H1 (cell line): Measurements from ENCODE around the gene CACNA1G. TPM values are rescaled to one million over a fixed set of nuclear protein-coding genes. Genes with fewer than 3 reads are reported as not detected.

Experiments
- CTCF ChIA-PET: fragments of 300-600 bp; sonication (Branson Sonifier 250); formaldehyde crosslinking; loops from one replicate; lab custom pipeline; 2021; ENCODE audit not compliant: partially characterized antibody; lab: Charles Lee
- POLR2A ChIA-PET: fragments of 300-600 bp; sonication (Branson Sonifier 250); formaldehyde crosslinking; loops from one replicate; lab custom pipeline; 2021; ENCODE audit warnings: inconsistent platforms; ENCODE audit not compliant: partially characterized antibody; lab: Charles Lee
- DNase-seq, 2 experiments: peaks; one replicate each; pipeline versions ENCODE4 v3.0.0 to v3.0.0-alpha.2; 2010 to 2022; ENCODE audit warnings: low spot score in 2 of 2, low read depth in 1 of 2, mixed read lengths in 1 of 2
- FAIRE-seq: peaks from 2 replicates; lab custom pipeline; 2011; peaks lifted over from hg19 to GRCh38; lab: Jason Lieb, UNC
- H2AFZ ChIP-seq: 2 replicates; pipeline ENCODE4 v1.8.1; 2012; ENCODE audit warnings: low read length, inconsistent platforms
- H2AK5ac ChIP-seq: 2 replicates; pipeline ENCODE4 v1.6.1; 2013; ENCODE audit warnings: low read depth, low read length
- H2BK120ac ChIP-seq: replicated peaks from 2 replicates; pipeline ENCODE3; 2013; ENCODE audit warnings: low read depth, low read length, inconsistent platforms
- H2BK12ac ChIP-seq: 2 replicates; pipeline ENCODE4 v1.6.1; 2013; ENCODE audit warnings: low read depth, low read length
- H2BK15ac ChIP-seq: 2 replicates; pipeline ENCODE4 v1.6.1; 2013; ENCODE audit warnings: low read length
- H2BK20ac ChIP-seq: 2 replicates; pipeline ENCODE4 v1.6.1; 2013; ENCODE audit warnings: low read length
- H2BK5ac ChIP-seq: 2 replicates; pipeline ENCODE4 v1.6.1; 2013; ENCODE audit warnings: low read depth, low read length
- H3K14ac ChIP-seq: 2 replicates; pipeline ENCODE4 v1.6.1; 2013; ENCODE audit warnings: inconsistent platforms; ENCODE audit not compliant: insufficient read length
- H3K18ac ChIP-seq: 2 replicates; pipeline ENCODE4 v1.6.1; 2013; ENCODE audit warnings: low read length; ENCODE audit errors: extremely low read depth
- H3K23ac ChIP-seq: 2 replicates; pipeline ENCODE4 v1.6.1; 2013; ENCODE audit warnings: inconsistent platforms; ENCODE audit not compliant: insufficient read length
- H3K23me2 ChIP-seq: 2 replicates; pipeline ENCODE4 v1.6.1; 2013; ENCODE audit warnings: low read depth, low read length
- H3K27ac ChIP-seq: 2 replicates; pipeline ENCODE4 v1.6.1; 2011; ENCODE audit warnings: low read depth, low read length, inconsistent platforms
- H3K27me3 ChIP-seq, 4 experiments: replicated peaks in 1 of 4; 1 replicate in 1 of 4; 2 replicates in 3 of 4; pipeline versions ENCODE4 v1.6.1 to v1.8.1; 2011 to 2013; ENCODE audit warnings: low read length in 3 of 4, mild to moderate bottlenecking in 3 of 4, inconsistent platforms in 2 of 4, mixed read lengths in 2 of 4, moderate library complexity in 1 of 4; ENCODE audit not compliant: control insufficient read depth in 3 of 4, insufficient read depth in 3 of 4; ENCODE audit errors: extremely low read depth in 1 of 4
- H3K36me3 ChIP-seq, 4 experiments: 2 replicates each; pipeline versions ENCODE4 v1.6.1 to v1.8.1; 2011 to 2013; ENCODE audit warnings: mild to moderate bottlenecking in 4 of 4, low read length in 3 of 4, moderate library complexity in 2 of 4, control low read depth in 1 of 4, inconsistent platforms in 1 of 4; ENCODE audit not compliant: insufficient read depth in 4 of 4, control insufficient read depth in 2 of 4
- H3K4ac ChIP-seq: replicated peaks from 2 replicates; pipeline ENCODE3; 2013; ENCODE audit warnings: low read length, low read depth, mixed read lengths, inconsistent platforms; ENCODE audit not compliant: insufficient read length
- H3K4me1 ChIP-seq, 4 experiments: replicated peaks in 1 of 4; 1 replicate in 1 of 4; 2 replicates in 3 of 4; pipeline versions ENCODE4 v1.6.1 to v1.8.1; 2011 to 2013; ENCODE audit warnings: low read length in 3 of 4, inconsistent platforms in 2 of 4, mixed read lengths in 1 of 4; ENCODE audit not compliant: insufficient read depth in 4 of 4, control insufficient read depth in 3 of 4
- H3K4me2 ChIP-seq, 2 experiments: 2 replicates each; pipeline versions ENCODE4 v1.6.1 to v1.8.1; 2011 to 2013; ENCODE audit warnings: low read depth in 2 of 2, low read length in 2 of 2, control low read depth in 1 of 2, inconsistent platforms in 1 of 2, mild to moderate bottlenecking in 1 of 2; ENCODE audit not compliant: insufficient read depth in 1 of 2
- H3K4me3 ChIP-seq, 4 experiments: fragments of 200-600, 300-600 bp in 1 of 4; sonication (generic), shearing (Covaris generic), sonication (Bioruptor Twin) in 1 of 4; 2 replicates each; pipeline versions ENCODE4 v1.5.1 to v1.8.1; 2011 to 2016; ENCODE audit warnings: low read length in 4 of 4, low read depth in 3 of 4, control low read depth in 2 of 4, inconsistent platforms in 2 of 4, mild to moderate bottlenecking in 2 of 4, mixed read lengths in 1 of 4, moderate library complexity in 1 of 4; ENCODE audit not compliant: insufficient read depth in 2 of 4; ENCODE audit errors: extremely low read depth in 1 of 4
- H3K56ac ChIP-seq: replicated peaks from 2 replicates; pipeline ENCODE3; 2013; ENCODE audit warnings: low read depth, mild to moderate bottlenecking, mixed read lengths, low read length, inconsistent platforms; ENCODE audit not compliant: insufficient read length
- H3K79me1 ChIP-seq: 2 replicates; pipeline ENCODE4 v1.6.1; 2013; ENCODE audit warnings: low read depth, low read length, control low read depth
- H3K79me2 ChIP-seq, 2 experiments: 2 replicates each; pipeline versions ENCODE4 v1.6.1 to v1.8.1; 2012 to 2013; ENCODE audit warnings: low read length in 2 of 2, mild to moderate bottlenecking in 2 of 2, inconsistent platforms in 1 of 2; ENCODE audit not compliant: insufficient read depth in 2 of 2, control insufficient read depth in 1 of 2
- H3K9ac ChIP-seq, 4 experiments: replicated peaks in 1 of 4; 1 replicate in 1 of 4; 2 replicates in 3 of 4; pipeline versions ENCODE4 v1.6.1 to v1.8.1; 2011 to 2013; ENCODE audit warnings: low read depth in 3 of 4, low read length in 3 of 4, control low read depth in 2 of 4, mild to moderate bottlenecking in 2 of 4, moderate library complexity in 2 of 4, inconsistent platforms in 1 of 4; ENCODE audit errors: extremely low read depth in 1 of 4
- H3K9me3 ChIP-seq, 2 experiments: 2 replicates each; pipeline versions ENCODE4 v1.6.1 to v1.8.1; 2012 to 2013; ENCODE audit warnings: mild to moderate bottlenecking in 2 of 2, moderate library complexity in 2 of 2, control low read depth in 1 of 2, inconsistent platforms in 1 of 2, low read depth in 1 of 2, low read length in 1 of 2, mixed read lengths in 1 of 2; ENCODE audit not compliant: insufficient read depth in 2 of 2
- H4K20me1 ChIP-seq, 2 experiments: replicated peaks in 1 of 2; 2 replicates each; pipeline versions ENCODE3 to v1.8.1; 2011 to 2013; ENCODE audit warnings: inconsistent platforms in 2 of 2, low read length in 2 of 2, mild to moderate bottlenecking in 1 of 2; ENCODE audit not compliant: insufficient read depth in 2 of 2, control insufficient read depth in 1 of 2
- H4K5ac ChIP-seq: 2 replicates; pipeline ENCODE4 v1.6.1; 2013; ENCODE audit warnings: low read length, low read depth, mixed read lengths, inconsistent platforms; ENCODE audit not compliant: insufficient read length
- H4K8ac ChIP-seq: 2 replicates; pipeline ENCODE4 v1.8.0; 2013; ENCODE audit warnings: mild to moderate bottlenecking, moderate library complexity, low read length, inconsistent platforms; ENCODE audit not compliant: insufficient read depth; ENCODE audit errors: extremely low read depth
- H4K91ac ChIP-seq: replicated peaks from 2 replicates; pipeline ENCODE3; 2013; ENCODE audit warnings: low read length, mixed read lengths, inconsistent platforms; ENCODE audit not compliant: insufficient read length
- BRCA1 ChIP-seq: IDR thresholded peaks from 2 replicates; pipeline ENCODE4 v1.6.1; 2012; ENCODE audit warnings: low read depth, low read length, improper control_type of control experiment
- CBX5 ChIP-seq: fragments of 300-800, 300-1000 bp; sonication (generic); IDR thresholded peaks from 2 replicates; pipeline ENCODE4 v1.7.1; 2016; ENCODE audit warnings: antibody characterized with exemption, low read length, low read depth
- CREB1 ChIP-seq: IDR thresholded peaks from 2 replicates; pipeline ENCODE4 v1.6.1; 2012; ENCODE audit warnings: inconsistent platforms
- FOSL1 ChIP-seq: IDR thresholded peaks from 2 replicates; pipeline ENCODE4 v1.6.1; 2011; ENCODE audit warnings: mild to moderate bottlenecking, low read depth, low read length, moderate library complexity; ENCODE audit not compliant: insufficient read depth
- HDAC6 ChIP-seq: IDR thresholded peaks from one replicate; pipeline ENCODE4 v1.7.1; 2012; ENCODE audit warnings: low read depth, mild to moderate bottlenecking, inconsistent platforms, low read length, moderate library complexity
- KDM4A ChIP-seq: IDR thresholded peaks from one replicate; pipeline ENCODE4 v1.7.1; 2012; ENCODE audit warnings: low read depth, mild to moderate bottlenecking, moderate library complexity, low read length, inconsistent platforms; ENCODE audit not compliant: severe bottlenecking
- KDM5A ChIP-seq: fragments of 200-600 bp; IDR thresholded peaks from 2 replicates; pipeline ENCODE4 v1.7.1; 2012; ENCODE audit warnings: mild to moderate bottlenecking, low read length, inconsistent platforms, mixed read lengths
- PHF8 ChIP-seq: fragments of 200-600 bp; sonication (generic); conservative IDR thresholded peaks from 2 replicates; pipeline ENCODE4 v1.7.1; 2012; ENCODE audit warnings: low read depth, mild to moderate bottlenecking, inconsistent platforms, low read length, moderate library complexity
- POLR2A ChIP-seq, 2 experiments: IDR thresholded peaks; 1 replicate in 1 of 2; 2 replicates in 1 of 2; pipeline ENCODE4 v1.6.1; 2011; ENCODE audit warnings: low read depth in 2 of 2, low read length in 2 of 2, mild to moderate bottlenecking in 2 of 2; ENCODE audit errors: control extremely low read depth in 1 of 2
- POLR2AphosphoS5 ChIP-seq: IDR thresholded peaks from 2 replicates; pipeline ENCODE4 v1.6.1; 2011; ENCODE audit warnings: low read depth, low read length
- SAP30 ChIP-seq: fragments of 300-600 bp; sonication (generic); IDR thresholded peaks from 2 replicates; pipeline ENCODE4 v1.7.1; 2012; ENCODE audit warnings: low read length, moderate library complexity, mild to moderate bottlenecking, inconsistent platforms; ENCODE audit not compliant: insufficient read depth, insufficient replicate concordance
- SIN3A ChIP-seq, 2 experiments: IDR thresholded peaks in 1 of 2; conservative IDR thresholded peaks in 1 of 2; 2 replicates each; pipeline ENCODE4 v1.6.1; 2011 to 2012; ENCODE audit warnings: low read length in 2 of 2, improper control_type of control experiment in 1 of 2, low read depth in 1 of 2, mild to moderate bottlenecking in 1 of 2
- SIX5 ChIP-seq: IDR thresholded peaks from 2 replicates; pipeline ENCODE4 v1.6.1; 2011; ENCODE audit warnings: mild to moderate bottlenecking, low read depth, low read length
- TBP ChIP-seq: IDR thresholded peaks from 2 replicates; pipeline ENCODE4 v1.6.1; 2011; ENCODE audit warnings: low read depth, low read length, improper control_type of control experiment
- TCF12 ChIP-seq: IDR thresholded peaks from 2 replicates; pipeline ENCODE4 v1.6.1; 2011; ENCODE audit warnings: low read depth, mild to moderate bottlenecking, low read length
- ZNF274 ChIP-seq: IDR thresholded peaks from 2 replicates; pipeline ENCODE4 v1.7.0; 2012; ENCODE audit warnings: low read length, borderline replicate concordance; ENCODE audit errors: extremely low read depth
- WGBS, 2 experiments: shearing (Covaris generic) in 1 of 2; methylation state at CpG; one replicate each; pipeline versions ENCODE4 v1.1.6 to v1.1.7; 2013 to 2015; ENCODE audit warnings: low lambda C conversion rate in 2 of 2, mixed read lengths in 2 of 2, inconsistent platforms in 1 of 2, low coverage in 1 of 2, missing lambda C conversion rate in 1 of 2; ENCODE audit not compliant: insufficient replicate concordance in 2 of 2, insufficient coverage in 1 of 2, insufficient read length in 1 of 2; ENCODE audit errors: extremely low coverage in 1 of 2, missing lambda C conversion rate in 1 of 2; 5-methylcytosine and 5-hydroxymethylcytosine counted together
- polyA plus RNA-seq, 7 experiments: library from polyadenylated mRNA; depleted of rRNA in 3 of 7; stranded (reverse) in 5 of 7; unstranded in 2 of 7; fragments of >200 nt in 5 of 7; fragments of 200-250 nt in 2 of 7; gene quantifications; 1 replicate in 5 of 7; 2 replicates in 1 of 7; 4 replicates in 1 of 7; pipeline versions ENCODE4 v1.2.1 to v1.2.3, GENCODE V29; 2011 to 2013; ENCODE audit warnings: missing spikeins in 2 of 7, mixed read lengths in 2 of 7
- total RNA-seq: library from RNA; stranded (reverse); fragmentation: NEBNext Ultra II Directional; extraction: Animal tissue kit (Norgen Biotek cat#: 25700); gene quantifications from 2 replicates; pipeline ENCODE4 v1.2.1, GENCODE V29; 2021

The CACNA1G gene
- total and polyA plus RNA-seq, 2 of the 8 experiments (the other 6 are each of a cell fraction or from before 2014, with no cell fraction given), result 2.9 to 4.9 TPM

DNA sequence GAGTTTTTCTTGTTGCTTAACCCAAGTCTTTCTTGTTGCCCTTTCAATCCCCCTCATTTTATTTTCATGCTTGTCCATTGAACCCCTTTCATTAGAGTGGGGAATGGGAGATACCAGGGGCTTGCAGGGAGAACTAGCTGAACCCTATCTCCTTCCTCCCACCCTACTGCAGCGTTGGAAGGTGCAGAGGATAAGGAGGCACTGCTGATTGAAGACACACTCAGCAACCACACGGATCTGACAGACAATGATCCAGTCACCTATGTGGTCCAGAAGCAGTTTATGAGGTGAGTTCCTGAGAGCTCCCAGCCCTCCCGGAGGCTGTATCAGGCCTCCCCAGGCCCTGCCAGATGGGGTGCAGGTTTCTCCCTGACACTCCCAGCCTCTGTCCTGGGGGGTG, 114.7 kb downstream of the CACNA1G start:
- Histone ChIP-seq H3K79me2 (no peaks in the 10 kb centered on the region), H3K9ac (no peak overlapping the region), H3K23me2 (no peaks in the 10 kb centered on the region), H2AK5ac (no peak overlapping the region), H4K8ac (no peak overlapping the region), H2BK12ac (no peak overlapping the region), H2BK5ac (no peak overlapping the region), H3K4me3 (no peak overlapping the region), H3K18ac (no peak overlapping the region), H3K27me3 (no peaks in the 10 kb centered on the region), H3K4me2 (no peak overlapping the region), H3K4me1 (no peaks in the 10 kb centered on the region), H4K20me1 (no peaks in the 10 kb centered on the region), H3K14ac (no peak overlapping the region), H3K36me3 (no peaks in the 10 kb centered on the region), H2BK120ac (no peak overlapping the region), H4K91ac (no peak overlapping the region), H3K27ac (no peak overlapping the region), H3K79me1 (no peaks in the 10 kb centered on the region), H2AFZ (no peak overlapping the region), H3K9me3 (no peaks in the 10 kb centered on the region), H2BK15ac (no peak overlapping the region), H3K56ac (no peak overlapping the region), H3K4ac (no peak overlapping the region), H3K23ac (no peak overlapping the region), H2BK20ac (no peak overlapping the region), H4K5ac (no peak overlapping the region)
- DNase-seq (no peak), FAIRE-seq (no peak)
- CTCF ChIA-PET, result interaction anchor here (0.7 to 5.3 kb wide), 11 partner anchors 11 to 127 kb away, joined by 3 to 23 read pairs (median 3); no protein-coding TSS in a partner anchor
- whole genome bisulfite sequencing, 2 experiments, result 75% methylated on average over 3 of the region's 3 CpGs; no CpG with 5 or more reads in 1 of the 2 experiments
- POLR2A ChIA-PET, result interaction anchor here (1.5 kb wide), 1 partner anchor 9 kb away, joined by 3 read pairs; no protein-coding TSS in a partner anchor
- TF ChIP-seq SIX5, result no peak
- no peak for TF ChIP-seq FOSL1
- TF ChIP-seq KDM5A, result no peak
- TF ChIP-seq SIN3A (conservative IDR thresholded peaks at IDR 0.05 in 1 of 2, IDR thresholded peaks at IDR 0.05 in 1 of 2; ENCODE audit: low read depth in 1 of 2, low read length in 2 of 2), result no peak
- no peak for TF ChIP-seq CREB1
- no peak for TF ChIP-seq PHF8
- TF ChIP-seq CBX5, result no peak
- TF ChIP-seq TBP, result no peak
- TF ChIP-seq POLR2AphosphoS5, result no peak
- no peak for TF ChIP-seq POLR2A (IDR thresholded peaks at IDR 0.05; ENCODE audit: control extremely low read depth in 1 of 2, low read depth in 2 of 2, low read length in 2 of 2)
- TF ChIP-seq TCF12, result no peak
- TF ChIP-seq ZNF274, result no peak
- no peak for TF ChIP-seq SAP30
- no peak for TF ChIP-seq HDAC6
- no peak for TF ChIP-seq BRCA1
- no peak for TF ChIP-seq KDM4A
